Measurements from ENCODE around the gene GPR17.

DNA sequence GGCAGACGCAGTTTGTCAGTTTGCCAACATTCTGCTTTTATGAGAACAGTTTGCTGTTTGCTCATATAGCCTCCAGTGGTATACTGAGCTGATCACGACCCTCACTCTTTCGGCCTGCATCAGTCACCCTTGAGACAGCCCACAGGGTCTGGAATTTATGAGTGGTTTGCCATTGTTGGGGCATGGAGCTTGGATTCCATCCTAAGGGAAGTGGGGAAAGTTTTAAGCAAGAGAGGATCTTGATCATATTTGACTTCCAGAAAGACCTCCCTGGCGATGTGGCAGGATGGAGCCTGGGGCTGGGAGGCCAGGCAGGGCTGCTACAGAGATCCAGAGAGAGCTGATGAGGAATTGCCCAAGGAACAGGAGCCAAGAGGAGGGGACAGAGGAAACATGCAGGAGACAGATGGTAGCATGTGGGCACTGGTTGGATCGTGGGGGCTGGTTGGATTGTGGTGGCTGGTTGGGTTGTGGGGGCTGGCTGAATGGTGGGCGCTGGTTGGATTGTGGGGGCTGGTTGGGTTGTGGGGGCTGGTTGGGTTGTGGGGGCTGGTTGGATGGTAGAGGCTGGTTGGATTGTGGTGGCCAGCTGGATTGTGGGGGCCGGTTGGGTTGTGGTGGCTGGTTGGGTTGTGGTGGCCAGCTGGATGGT, 27.3 kb upstream of the GPR17 start:
- TF ChIP-seq, protein P1, sequence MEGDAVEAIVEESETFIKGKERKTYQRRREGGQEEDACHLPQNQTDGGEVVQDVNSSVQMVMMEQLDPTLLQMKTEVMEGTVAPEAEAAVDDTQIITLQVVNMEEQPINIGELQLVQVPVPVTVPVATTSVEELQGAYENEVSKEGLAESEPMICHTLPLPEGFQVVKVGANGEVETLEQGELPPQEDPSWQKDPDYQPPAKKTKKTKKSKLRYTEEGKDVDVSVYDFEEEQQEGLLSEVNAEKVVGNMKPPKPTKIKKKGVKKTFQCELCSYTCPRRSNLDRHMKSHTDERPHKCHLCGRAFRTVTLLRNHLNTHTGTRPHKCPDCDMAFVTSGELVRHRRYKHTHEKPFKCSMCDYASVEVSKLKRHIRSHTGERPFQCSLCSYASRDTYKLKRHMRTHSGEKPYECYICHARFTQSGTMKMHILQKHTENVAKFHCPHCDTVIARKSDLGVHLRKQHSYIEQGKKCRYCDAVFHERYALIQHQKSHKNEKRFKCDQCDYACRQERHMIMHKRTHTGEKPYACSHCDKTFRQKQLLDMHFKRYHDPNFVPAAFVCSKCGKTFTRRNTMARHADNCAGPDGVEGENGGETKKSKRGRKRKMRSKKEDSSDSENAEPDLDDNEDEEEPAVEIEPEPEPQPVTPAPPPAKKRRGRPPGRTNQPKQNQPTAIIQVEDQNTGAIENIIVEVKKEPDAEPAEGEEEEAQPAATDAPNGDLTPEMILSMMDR (IDR thresholded peaks at IDR 0.05; ENCODE audit: poor library complexity) = no peak
- no peak for TF ChIP-seq EZH2 (IDR thresholded peaks at IDR 0.05; ENCODE audit: borderline replicate concordance)
- TF ChIP-seq EZH2phosphoT487 (IDR thresholded peaks at IDR 0.05; ENCODE audit: low read depth, severe bottlenecking, unreplicated experiment) = no peak
